ENCODE measurements around the gene DQX1. TPM values are rescaled to one million over a fixed set of nuclear protein-coding genes. Genes with fewer than 3 reads are reported as not detected.

DQX1 gene
- total and polyA plus RNA-seq, 9 of the 15 experiments (the other 6 are each of a cell fraction or from before 2014, with no cell fraction given) = 0.04 to 0.38 (median 0.18) TPM; not detected in 1

DNA sequence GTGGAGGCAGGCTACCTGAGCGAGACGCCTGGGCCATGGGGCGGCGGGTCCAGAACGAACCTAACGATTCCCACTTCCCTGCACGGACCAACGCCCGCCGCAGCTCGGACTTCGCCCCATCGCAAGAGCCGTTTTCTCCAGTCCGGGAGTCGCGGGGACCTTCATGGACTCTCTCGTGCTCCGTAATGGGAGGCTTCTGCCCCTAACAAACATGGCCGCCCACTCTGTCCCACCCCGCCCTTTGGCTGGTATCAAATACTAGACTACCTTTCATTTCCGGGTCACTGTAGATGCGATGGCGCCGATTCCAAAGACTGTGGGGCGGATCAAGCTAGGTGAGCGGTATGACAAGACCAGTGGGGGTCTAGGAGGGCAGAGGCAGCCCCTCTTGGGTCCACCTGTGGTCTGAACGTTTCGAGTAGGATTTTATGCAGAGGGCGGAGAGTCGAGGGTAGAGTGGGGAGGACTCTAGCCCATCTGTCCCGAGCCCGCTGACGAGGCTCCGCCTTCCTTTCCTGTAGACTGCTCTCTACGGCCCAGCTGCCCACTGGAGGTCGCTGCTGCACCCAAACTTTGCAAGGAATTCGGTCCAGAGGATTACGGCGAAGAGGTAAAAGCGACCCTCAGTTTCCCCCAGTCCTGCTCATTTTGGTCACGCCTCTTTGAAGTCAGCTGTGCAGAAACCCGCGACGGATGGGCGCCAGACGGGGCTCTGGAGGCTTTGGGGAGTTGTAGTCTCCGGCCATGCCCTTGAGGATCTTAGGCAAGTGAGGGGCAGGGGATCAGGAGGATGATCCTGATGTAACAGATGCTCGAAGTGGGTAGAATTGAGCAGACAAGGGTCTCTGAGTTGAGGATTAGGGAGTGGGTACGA lies 43.0 kb downstream of the DQX1 start, which contains the start of the genes CCDC142 and TTC31 (continued):
- TF ChIP-seq, protein P1, sequence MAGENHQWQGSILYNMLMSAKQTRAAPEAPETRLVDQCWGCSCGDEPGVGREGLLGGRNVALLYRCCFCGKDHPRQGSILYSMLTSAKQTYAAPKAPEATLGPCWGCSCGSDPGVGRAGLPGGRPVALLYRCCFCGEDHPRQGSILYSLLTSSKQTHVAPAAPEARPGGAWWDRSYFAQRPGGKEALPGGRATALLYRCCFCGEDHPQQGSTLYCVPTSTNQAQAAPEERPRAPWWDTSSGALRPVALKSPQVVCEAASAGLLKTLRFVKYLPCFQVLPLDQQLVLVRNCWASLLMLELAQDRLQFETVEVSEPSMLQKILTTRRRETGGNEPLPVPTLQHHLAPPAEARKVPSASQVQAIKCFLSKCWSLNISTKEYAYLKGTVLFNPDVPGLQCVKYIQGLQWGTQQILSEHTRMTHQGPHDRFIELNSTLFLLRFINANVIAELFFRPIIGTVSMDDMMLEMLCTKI (IDR thresholded peaks at IDR 0.05; ENCODE audit: partially characterized antibody) = no peak
- TF ChIP-seq ESRRB (CRISPR knock-in tag; IDR thresholded peaks at IDR 0.05; ENCODE audit: borderline replicate concordance) (no peak), POLR2B (IDR thresholded peaks at IDR 0.05; ENCODE audit: low read depth, partially characterized antibody) (peak; percentile 72), CHCHD3 (CRISPR knock-in tag; IDR thresholded peaks at IDR 0.05) (no peak), SAFB (IDR thresholded peaks at IDR 0.05; ENCODE audit: borderline replicate concordance, low read depth, low read length) (no peak), ARNT (IDR thresholded peaks at IDR 0.05) (peak; percentile 73 to 81), ZNF23 (CRISPR knock-in tag; IDR thresholded peaks at IDR 0.05) (no peak), NBN (IDR thresholded peaks at IDR 0.05; ENCODE audit: low read depth) (peak; percentile 59; the same call in 1 of the 2 replicates), ZC3H4 (CRISPR knock-in tag; IDR thresholded peaks at IDR 0.05; ENCODE audit: borderline replicate concordance) (no peak), HIVEP1 (CRISPR knock-in tag; IDR thresholded peaks at IDR 0.05) (no peak), NCOR1 (IDR thresholded peaks at IDR 0.05) (peak; percentile 78), TCF7L2 (IDR thresholded peaks at IDR 0.05; ENCODE audit: low read depth, low read length) (no peak), POLR2H (tag; IDR thresholded peaks at IDR 0.05; ENCODE audit: low read depth) (peak; percentile 12; the same call in 1 of the 2 replicates), ZNF561 (CRISPR knock-in tag; conservative IDR thresholded peaks at IDR 0.05) (no peak), FIP1L1 (IDR thresholded peaks at IDR 0.05; ENCODE audit: low read depth, low read length, poor library complexity, severe bottlenecking) (no peak), ZNF184 (CRISPR knock-in tag; IDR thresholded peaks at IDR 0.05) (no peak), EP300 (IDR thresholded peaks at IDR 0.05; ENCODE audit: low read length) (0 out of 2 replicates have a peak, but pooled peaks have one; percentile 1), ZNF253 (CRISPR knock-in tag; conservative IDR thresholded peaks at IDR 0.05) (no peak), BCL6 (CRISPR knock-in tag; IDR thresholded peaks at IDR 0.05) (no peak), STAT5A (IDR thresholded peaks at IDR 0.05; ENCODE audit: borderline replicate concordance, low read length) (no peak)
- TF ChIP-seq, protein P2, sequence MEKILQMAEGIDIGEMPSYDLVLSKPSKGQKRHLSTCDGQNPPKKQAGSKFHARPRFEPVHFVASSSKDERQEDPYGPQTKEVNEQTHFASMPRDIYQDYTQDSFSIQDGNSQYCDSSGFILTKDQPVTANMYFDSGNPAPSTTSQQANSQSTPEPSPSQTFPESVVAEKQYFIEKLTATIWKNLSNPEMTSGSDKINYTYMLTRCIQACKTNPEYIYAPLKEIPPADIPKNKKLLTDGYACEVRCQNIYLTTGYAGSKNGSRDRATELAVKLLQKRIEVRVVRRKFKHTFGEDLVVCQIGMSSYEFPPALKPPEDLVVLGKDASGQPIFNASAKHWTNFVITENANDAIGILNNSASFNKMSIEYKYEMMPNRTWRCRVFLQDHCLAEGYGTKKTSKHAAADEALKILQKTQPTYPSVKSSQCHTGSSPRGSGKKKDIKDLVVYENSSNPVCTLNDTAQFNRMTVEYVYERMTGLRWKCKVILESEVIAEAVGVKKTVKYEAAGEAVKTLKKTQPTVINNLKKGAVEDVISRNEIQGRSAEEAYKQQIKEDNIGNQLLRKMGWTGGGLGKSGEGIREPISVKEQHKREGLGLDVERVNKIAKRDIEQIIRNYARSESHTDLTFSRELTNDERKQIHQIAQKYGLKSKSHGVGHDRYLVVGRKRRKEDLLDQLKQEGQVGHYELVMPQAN (IDR thresholded peaks at IDR 0.05; ENCODE audit: borderline replicate concordance) = peak; percentile 66
- TF ChIP-seq, protein P3, sequence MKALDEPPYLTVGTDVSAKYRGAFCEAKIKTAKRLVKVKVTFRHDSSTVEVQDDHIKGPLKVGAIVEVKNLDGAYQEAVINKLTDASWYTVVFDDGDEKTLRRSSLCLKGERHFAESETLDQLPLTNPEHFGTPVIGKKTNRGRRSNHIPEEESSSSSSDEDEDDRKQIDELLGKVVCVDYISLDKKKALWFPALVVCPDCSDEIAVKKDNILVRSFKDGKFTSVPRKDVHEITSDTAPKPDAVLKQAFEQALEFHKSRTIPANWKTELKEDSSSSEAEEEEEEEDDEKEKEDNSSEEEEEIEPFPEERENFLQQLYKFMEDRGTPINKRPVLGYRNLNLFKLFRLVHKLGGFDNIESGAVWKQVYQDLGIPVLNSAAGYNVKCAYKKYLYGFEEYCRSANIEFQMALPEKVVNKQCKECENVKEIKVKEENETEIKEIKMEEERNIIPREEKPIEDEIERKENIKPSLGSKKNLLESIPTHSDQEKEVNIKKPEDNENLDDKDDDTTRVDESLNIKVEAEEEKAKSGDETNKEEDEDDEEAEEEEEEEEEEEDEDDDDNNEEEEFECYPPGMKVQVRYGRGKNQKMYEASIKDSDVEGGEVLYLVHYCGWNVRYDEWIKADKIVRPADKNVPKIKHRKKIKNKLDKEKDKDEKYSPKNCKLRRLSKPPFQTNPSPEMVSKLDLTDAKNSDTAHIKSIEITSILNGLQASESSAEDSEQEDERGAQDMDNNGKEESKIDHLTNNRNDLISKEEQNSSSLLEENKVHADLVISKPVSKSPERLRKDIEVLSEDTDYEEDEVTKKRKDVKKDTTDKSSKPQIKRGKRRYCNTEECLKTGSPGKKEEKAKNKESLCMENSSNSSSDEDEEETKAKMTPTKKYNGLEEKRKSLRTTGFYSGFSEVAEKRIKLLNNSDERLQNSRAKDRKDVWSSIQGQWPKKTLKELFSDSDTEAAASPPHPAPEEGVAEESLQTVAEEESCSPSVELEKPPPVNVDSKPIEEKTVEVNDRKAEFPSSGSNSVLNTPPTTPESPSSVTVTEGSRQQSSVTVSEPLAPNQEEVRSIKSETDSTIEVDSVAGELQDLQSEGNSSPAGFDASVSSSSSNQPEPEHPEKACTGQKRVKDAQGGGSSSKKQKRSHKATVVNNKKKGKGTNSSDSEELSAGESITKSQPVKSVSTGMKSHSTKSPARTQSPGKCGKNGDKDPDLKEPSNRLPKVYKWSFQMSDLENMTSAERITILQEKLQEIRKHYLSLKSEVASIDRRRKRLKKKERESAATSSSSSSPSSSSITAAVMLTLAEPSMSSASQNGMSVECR (CRISPR knock-in tag; IDR thresholded peaks at IDR 0.05) = peak; percentile 76; the same call in 1 of the 2 replicates

Measured in K562 (cell line).